GM19395 (cell line): ENCODE results near the gene GDPD4.

Experiments used
- ATAC-seq: cut with Tn5 transposase; IDR thresholded peaks from one replicate; pipeline ENCODE4 v1.9.1; 2021; ENCODE audit warnings: mild to moderate bottlenecking, moderate library complexity; ENCODE audit not compliant: unreplicated experiment

GDPD4 gene

GRCh38 chr11:77206264-77207018 lies 95.0 kb downstream of the GDPD4 start:
- ATAC-seq = no peak

- ATAC-seq = no peak
Measured at GRCh38 chr11:77205467-77206263, 95.8 kb downstream of the GDPD4 start.

DNA sequence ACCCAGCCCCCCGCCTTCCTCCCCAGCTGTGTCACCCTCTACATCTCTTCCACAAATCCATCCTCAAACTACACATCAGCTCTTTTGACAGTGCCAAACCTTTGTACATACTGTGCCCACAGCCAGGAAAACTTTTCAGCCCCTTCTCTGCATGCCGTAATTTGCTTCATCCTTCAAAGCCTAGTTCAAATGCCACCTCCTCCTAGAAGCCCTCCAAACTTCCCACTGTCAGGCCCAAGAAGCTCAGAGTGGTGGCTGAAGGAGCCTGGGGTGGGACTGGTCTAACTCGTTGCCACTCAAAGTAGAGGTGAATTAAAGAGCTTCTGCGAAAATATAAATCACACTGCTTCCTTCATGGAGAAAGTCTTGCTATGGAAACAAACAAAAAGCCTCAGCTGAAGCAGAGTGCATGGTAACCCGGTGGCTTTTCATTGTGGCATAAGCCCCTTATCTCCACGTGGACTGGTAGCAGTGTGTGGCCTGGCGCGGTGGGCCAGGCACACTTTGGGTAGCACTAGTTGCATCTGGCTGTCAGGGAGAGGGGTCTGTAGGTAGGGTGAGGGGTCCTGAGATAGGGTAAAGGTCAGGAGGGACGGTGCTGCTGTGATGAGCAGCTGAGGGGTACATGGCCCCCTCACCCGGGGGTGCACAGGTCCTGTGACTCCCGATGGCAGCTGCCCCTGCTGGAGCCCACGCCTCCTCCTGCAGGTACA lies 96.6 kb downstream of the GDPD4 start:
- no peak for ATAC-seq

GRCh38 chr11:77203901-77204753 lies 97.4 kb downstream of the GDPD4 start:
- ATAC-seq = no peak

GRCh38 chr11:77202941-77203900 lies 98.3 kb downstream of the GDPD4 start:
- ATAC-seq = no peak

- no peak for ATAC-seq
Measured at GRCh38 chr11:77201991-77202841, 99.3 kb downstream of the GDPD4 start.

DNA sequence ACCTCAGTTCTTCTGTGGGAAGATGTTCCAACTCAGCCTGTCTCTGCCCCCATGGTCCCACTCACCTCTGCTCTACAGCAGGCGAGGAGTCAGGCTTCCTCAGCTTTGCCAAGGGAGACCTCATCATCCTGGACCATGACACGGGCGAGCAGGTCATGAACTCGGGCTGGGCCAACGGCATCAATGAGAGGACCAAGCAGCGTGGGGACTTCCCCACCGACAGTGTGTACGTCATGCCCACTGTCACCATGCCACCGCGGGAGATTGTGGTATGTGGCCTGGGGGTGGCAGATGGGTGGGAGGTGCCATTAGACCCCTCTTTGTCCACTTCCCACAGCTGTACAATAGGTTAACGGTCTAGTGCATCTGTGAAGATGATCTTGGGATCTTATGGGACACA lies 100.1 kb downstream of the GDPD4 start:
- no peak for ATAC-seq

DNA sequence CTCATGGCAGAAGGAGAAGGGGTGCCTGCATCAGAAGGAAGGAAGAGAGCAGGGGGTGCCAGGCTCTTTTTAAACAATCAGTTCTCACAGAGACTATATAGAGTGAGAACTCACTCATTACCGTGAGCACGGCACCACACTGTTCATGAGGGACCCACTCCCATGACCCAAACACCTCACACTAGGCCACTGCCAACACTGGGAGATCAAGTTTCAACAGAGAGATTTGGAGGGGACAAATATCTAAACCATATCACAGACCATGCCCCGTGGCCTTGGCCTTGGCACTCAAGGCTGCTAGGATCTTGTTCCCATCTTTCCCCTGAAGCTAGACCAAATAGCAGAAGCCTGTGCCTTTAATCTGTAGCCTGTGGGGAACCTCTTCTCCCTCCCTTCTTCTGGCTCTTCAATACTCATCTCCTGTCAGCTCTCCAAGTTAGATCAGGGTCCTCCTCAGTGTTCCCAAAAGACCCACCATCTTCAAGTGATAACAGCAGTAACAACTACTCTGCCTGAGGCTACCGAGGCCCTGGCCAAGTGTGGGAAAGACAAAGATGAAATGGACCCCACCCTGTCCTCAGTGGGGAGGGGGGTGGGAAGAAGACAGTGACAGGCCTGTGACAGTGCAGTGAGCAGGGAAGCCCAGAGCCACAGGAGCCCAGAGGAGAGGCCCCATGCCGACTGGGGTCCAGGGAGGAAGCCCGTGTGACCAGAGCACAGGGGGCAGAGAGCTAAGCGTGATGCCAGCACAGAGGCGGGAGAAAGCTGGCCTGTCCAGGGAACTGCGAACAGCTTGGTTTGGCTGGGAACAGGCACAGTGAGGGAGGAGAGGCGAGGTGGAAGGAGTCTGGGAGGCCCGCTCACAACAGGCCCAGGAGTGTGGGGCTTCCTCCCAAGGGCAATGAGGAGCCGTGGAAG lies 100.9 kb downstream of the GDPD4 start:
- no peak for ATAC-seq

DNA sequence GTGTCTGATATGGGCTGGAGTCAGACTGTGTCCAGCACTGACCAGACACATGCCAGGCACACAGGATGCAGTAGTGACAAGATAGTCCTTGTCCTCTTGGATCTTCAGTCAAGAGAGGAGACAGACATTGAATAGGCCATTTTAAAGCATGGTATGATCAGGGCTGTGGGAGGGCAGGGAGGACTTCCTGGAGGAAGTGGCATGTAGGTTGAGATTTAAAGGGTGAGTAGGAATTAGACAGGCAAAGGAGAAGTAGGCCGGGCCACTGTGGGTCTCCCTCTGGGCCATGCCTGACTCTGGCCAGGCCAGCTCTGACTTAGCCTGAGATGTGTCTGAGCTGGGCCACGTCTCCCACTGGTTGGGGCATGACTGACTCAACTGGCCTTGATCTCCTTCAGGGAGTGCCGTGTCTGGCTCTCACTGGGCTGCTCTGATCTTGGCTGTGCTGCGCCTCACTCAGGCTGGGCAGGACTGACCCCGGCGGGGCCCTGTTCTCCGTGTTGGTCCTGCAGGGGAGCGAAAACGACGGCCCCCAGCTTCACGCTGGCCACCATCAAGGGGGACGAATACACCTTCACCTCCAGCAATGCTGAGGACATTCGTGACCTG lies 102.2 kb downstream of the GDPD4 start:
- ATAC-seq = no peak

GRCh38 chr11:77198440-77198849 lies 103.0 kb downstream of the GDPD4 start:
- no peak for ATAC-seq

DNA sequence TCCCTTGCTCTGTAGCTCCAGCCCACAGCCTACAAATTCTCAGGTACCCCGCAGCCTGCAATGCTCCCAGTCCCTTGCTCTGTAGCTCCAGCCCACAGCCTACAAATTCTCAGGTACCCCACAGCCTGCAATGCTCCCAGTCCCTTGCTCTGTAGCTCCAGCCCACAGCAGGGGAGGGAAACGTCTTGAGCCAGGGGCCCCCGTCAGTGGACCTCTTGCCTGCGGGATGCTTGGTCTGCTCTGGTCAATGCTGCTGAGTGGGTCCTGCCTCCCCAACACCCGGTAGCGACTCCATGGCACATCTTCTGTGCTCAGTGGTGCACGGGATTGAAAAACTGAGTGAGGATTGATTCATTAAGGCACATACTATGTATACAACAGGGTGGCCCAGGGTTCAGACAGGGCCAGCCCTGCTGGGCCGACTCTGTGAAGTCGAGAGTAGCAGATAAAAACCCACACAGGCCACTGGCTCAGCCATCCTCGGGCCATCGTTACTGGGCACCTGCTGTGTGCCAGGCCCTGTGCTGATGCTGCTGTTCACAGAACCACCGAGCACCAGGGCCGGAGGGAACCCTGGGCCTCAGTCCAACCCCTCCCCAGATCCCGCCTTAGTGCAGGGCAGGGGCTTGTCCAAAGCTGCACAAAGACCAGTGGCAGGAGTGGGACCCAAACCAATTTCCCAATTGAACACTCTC lies 103.7 kb downstream of the GDPD4 start:
- no peak for ATAC-seq

- ATAC-seq = no peak
Measured at GRCh38 chr11:77196961-77197360, 104.5 kb downstream of the GDPD4 start.

GRCh38 chr11:77195071-77195755 lies 106.3 kb downstream of the GDPD4 start:
- ATAC-seq = no peak

- ATAC-seq = no peak
Measured at GRCh38 chr11:77193911-77194830, 107.3 kb downstream of the GDPD4 start.

DNA sequence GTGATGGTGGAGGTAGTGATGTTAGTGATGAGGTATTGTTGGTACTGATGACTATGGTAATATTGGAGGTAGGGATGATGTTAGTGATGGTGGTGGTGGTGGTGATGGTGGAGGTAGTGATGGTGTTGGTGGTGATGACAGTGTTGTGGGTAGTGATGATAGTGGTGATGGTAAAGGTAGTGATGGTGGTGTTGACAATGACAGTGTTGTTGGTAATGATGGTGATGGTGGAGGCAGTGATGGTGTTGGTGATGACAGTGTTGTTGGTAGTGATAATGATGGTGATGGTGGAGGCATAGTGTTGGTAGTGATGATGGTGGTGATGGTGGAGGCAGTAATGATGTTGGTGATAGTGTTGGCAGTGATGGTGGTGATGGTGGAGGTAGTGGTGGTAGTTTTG lies 108.3 kb downstream of the GDPD4 start:
- ATAC-seq = no peak
